Choroid plexus epithelial cell (primary cell): ENCODE measurements around the gene NRDE2.

Experiments
- DNase-seq: peaks from one replicate; pipeline ENCODE4 v3.0.0-alpha.2; 2010; ENCODE audit warnings: low read depth
- H3K4me3 ChIP-seq: 2 replicates; pipeline ENCODE4 v1.5.1; 2011; ENCODE audit warnings: low read depth, mild to moderate bottlenecking, control low read depth, low read length, moderate library complexity
- TF ChIP-seq, protein P1 (sequence below): conservative IDR thresholded peaks from 2 replicates; pipeline ENCODE4 v1.5.1; 2011; ENCODE audit warnings: low read depth, mild to moderate bottlenecking, control low read depth, inconsistent platforms, low read length, moderate library complexity

The NRDE2 gene

DNA sequence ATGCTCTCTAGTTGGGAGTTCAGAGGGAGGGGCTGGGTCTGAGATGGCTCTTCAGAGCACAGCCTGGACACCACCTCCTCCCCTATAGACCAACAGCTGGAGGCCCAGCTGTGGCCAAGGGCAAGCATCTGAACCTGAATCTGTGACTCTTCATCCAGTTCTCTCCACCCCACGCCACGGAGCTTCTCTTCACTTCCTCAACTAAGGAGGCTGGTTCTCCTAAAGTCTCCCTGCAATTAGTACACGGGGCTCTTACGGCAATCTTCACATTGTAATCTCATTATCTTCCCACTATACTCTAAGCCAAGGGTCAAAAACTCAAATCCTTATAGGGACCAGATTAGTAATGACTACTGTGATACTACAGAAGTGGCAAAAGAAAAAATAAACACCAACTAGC is 9.8 kb downstream of the NRDE2 start:
- TF ChIP-seq, protein P1, sequence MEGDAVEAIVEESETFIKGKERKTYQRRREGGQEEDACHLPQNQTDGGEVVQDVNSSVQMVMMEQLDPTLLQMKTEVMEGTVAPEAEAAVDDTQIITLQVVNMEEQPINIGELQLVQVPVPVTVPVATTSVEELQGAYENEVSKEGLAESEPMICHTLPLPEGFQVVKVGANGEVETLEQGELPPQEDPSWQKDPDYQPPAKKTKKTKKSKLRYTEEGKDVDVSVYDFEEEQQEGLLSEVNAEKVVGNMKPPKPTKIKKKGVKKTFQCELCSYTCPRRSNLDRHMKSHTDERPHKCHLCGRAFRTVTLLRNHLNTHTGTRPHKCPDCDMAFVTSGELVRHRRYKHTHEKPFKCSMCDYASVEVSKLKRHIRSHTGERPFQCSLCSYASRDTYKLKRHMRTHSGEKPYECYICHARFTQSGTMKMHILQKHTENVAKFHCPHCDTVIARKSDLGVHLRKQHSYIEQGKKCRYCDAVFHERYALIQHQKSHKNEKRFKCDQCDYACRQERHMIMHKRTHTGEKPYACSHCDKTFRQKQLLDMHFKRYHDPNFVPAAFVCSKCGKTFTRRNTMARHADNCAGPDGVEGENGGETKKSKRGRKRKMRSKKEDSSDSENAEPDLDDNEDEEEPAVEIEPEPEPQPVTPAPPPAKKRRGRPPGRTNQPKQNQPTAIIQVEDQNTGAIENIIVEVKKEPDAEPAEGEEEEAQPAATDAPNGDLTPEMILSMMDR = no peak
- H3K4me3 ChIP-seq = no peak overlapping the region
- no peak for DNase-seq

DNA sequence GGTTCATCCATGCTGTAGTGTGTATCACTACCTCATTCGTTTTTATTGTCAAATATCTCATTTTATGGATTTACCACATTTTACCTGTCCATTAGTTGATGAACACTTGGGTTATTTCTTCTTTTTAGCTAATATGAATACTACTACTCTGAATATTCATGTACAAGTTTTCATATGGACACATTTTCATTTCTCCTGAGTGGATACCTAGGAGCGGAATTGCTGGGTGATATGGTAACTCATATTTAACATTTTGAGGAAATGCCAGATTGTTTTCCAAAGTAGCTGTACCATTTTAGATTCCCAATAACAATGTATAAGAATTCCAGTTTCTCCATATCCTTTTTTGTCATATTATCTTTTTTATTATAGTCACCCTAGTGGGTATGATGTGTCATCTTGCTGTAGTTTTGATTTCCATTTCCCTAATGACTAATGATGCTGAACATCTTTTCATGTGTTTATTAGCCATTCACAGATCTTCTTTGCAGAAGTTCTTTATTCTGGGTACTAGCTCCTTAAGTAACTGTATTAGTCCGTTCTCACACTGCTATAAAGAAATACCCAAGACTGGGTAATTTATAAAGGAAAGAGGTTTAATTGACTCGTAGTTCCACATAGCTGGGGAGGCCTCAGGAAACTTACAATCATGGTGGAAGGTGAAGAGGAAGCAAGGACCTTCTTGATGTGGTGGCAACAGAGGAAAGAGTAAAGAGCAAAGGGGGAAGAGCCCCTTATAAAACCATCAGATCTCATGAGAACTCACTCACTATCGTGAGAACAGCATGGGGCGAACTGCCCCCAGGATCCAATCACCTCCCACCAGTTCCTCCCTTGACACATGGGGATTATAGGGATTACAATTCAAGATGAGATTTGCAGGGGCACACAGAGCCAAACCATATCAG is 11.9 kb downstream of the NRDE2 start:
- no peak for DNase-seq
- no peak overlapping the region for H3K4me3 ChIP-seq
- TF ChIP-seq, protein P1 = no peak

DNA sequence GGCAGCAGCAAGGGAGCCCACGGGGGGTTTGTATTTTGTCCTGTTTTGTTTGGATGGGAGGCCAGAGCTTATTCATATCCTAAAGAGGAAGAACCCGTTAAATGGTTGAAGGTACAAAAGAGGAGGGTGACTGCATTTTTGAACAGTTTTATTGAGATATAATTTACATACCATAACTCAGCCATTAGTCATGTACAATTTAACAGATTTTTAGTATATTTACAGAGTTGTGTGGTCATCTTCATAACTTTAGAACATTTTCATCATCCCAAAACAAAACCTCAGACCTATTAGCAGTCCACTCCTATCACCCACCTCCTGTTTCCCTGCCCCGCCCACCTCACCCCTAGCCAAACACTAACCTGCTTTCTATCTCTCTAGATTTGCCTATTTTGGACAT is 12.6 kb downstream of the NRDE2 start:
- DNase-seq = peak; percentile 21
- no peak overlapping the region for H3K4me3 ChIP-seq
- TF ChIP-seq, protein P1 = no peak

DNA sequence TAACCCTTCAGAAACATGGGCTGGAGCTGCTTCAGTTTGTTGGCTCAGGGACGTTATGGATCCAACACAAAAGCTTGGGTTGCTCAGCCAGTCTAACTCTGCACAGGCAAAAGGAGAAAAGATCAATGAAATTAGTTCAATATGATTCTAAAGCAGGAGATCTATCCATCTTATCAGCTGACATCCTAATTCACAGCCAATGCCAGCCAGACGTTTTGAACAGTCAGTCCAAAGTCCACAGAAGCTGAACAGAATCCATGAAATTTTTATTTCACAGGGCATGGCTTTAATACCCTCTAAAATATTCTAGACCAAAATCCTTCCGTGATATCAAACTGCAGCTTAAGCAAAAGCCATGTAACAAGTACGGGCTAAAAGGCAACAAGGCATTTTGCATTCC is 13.7 kb downstream of the NRDE2 start:
- no peak for DNase-seq
- TF ChIP-seq, protein P1 = no peak
- no peak overlapping the region for H3K4me3 ChIP-seq

DNA sequence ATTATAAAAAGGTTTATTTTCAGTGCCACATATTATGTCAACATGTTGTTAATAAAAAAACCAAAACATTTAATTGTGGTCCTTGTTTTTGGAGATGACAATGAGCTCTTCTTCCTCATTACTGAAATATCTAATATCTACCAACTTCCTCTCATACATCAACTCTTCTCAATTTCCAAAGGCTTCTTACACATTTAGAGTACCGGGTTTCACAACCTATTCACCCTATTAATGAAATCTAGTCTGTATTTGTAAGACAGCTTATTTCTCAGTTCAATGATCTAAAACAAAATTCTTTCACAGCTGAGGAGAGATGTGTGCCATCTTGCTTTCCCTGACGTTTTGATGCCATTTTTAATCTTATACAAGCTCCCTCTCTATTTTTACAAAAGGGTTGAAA is 14.5 kb downstream of the NRDE2 start:
- TF ChIP-seq, protein P1 = no peak
- no peak overlapping the region for H3K4me3 ChIP-seq
- no peak for DNase-seq

DNA sequence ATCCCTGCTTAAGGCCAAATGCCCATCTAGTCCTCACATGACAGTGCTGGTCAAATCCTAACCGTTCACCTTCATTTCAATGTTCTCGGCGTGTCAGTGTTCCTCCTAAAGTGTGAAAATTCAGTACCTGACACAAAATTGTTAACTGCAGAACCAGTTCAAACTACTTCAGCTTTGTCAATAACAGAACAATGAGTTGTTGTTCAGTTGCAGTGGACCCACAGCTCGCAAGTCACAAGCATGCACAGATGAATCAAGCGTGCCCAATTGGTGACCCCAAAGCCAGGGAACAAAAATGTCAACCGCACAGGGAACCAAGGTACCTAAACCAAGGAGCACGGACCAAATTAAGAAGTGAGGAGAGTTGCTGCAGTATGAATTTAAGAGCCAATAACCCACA is 23.2 kb downstream of the NRDE2 start:
- DNase-seq = no peak
- TF ChIP-seq, protein P1 = no peak
- no peak overlapping the region for H3K4me3 ChIP-seq

DNA sequence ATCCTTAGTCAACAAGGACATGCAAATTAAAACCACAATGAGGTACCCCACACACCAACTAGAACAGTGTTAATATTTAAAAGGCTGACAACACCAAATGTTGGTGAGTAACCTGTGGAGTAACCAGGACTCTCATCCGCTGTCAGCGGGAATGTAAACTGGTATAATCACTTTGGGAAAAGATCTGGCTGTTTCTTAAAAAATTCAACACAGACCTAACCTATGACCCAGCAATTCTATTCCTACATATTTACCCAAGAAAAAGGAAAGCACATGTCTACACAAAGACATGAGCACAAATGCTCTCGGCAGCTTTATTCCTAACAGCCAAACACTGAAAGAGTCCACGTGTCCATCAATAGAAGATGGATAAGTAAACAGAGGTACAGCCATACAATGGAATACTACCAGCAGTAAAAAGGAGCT is 26.6 kb downstream of the NRDE2 start:
- H3K4me3 ChIP-seq = no peak overlapping the region
- DNase-seq = no peak
- TF ChIP-seq, protein P1 = no peak
